Stimulated activated CD8-positive, alpha-beta memory T cell treated with anti-CD3 and anti-CD28 coated beads, Interleukin-15, amount 100 ng/mL, for 4 hours (primary cell): ENCODE data around the gene C1orf116.

ENCODE experiments used
- DNase-seq, 2 donors: peaks; one replicate each; pipeline ENCODE4 v3.0.0-alpha.2; 2020; ENCODE audit warnings: low read depth in 2 of 2

The C1orf116 gene

DNA sequence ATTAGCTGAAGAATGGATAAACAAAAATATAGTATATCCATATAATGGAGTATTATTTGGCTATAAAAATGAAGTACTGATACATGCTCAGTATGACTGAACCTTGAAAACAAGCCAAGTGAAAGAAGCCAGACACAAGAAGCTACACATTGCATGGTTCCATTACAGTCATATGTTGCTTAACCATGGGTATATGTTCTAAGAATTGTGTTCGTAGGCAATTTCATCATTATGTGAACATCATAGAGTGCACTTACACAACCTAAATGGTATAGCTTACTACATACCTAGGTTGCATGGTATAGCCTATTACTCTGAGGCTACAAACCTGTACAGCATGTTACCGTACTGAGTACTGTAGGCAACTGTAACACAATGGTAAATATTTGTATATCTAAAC is 33.7 kb downstream of the C1orf116 start:
- DNase-seq, result no peak

DNA sequence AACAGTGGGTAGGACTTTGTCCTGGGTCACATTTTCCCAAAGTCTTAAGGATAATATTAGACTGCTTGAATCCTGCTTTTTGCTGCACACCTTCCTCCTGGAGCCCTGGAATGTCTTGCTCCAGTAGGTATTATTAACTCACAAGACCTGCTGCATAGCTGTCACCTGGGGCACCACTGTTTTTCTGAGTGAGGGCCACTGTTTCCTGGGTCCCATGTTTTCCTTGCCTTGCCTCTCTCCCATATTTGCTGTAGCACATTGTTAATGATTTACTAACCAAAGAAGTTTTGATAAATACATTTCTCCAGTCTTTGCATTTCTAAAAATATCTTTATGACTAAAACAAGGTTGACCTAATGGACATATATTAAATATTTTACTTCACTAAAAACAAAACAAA is 39.8 kb downstream of the C1orf116 start:
- no peak for DNase-seq

DNA sequence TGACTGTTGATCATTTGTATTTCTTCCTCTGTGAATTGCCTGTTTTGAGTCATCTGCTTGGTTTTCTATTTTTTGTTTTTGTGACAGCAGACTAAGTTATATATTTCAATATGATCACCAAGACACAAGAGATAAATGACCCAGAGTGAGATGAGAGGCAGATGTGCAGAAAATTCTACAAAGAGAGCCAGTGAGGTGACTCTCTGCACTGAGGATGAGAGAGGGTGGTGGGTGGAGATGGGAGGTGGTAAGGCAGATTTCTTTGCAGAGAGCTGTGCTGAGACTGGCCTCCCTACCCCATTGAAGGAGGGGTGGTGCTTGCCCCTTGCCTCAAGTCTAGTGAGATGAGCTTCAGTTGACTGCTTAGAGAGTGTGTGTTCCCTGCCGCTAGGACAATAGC is 44.7 kb downstream of the C1orf116 start:
- DNase-seq, result no peak

DNA sequence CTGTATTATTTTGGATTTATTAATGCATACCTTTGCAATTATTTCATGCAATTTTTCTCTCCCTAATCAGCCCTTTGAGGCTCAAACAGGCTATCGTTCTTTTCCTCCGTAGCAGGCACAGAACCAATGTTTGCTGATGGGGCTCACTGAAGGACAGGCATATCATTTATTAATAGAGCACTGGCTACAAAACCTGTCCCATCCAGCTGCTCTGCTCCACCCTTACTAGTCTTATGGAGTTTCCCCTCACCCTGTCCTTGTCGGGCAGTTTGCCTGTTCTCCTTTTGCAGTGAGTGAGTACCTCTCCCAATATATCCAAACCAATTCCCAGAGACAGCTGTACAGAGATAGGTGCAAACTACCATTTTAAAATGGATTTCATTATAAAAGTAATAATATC is 45.7 kb downstream of the C1orf116 start:
- no peak for DNase-seq

DNA sequence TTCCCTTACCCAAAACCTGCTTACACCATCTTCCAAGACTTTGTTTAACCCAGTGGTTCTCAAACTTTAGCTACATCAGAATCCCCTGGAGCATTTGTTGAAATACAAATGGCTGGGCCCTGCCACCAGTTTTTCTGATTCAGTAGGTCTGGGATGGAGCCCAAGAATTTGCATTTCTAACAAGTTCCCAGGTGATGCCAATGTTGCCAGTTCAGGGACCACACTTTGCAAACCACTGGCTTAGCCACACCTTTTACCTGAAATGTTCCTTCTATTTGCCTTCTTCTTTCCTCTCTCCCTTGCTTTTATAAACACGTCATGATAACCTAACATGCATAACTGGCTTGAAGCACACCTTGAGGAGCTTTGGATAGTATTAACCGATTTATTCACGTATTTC is 46.2 kb downstream of the C1orf116 start:
- no peak for DNase-seq

DNA sequence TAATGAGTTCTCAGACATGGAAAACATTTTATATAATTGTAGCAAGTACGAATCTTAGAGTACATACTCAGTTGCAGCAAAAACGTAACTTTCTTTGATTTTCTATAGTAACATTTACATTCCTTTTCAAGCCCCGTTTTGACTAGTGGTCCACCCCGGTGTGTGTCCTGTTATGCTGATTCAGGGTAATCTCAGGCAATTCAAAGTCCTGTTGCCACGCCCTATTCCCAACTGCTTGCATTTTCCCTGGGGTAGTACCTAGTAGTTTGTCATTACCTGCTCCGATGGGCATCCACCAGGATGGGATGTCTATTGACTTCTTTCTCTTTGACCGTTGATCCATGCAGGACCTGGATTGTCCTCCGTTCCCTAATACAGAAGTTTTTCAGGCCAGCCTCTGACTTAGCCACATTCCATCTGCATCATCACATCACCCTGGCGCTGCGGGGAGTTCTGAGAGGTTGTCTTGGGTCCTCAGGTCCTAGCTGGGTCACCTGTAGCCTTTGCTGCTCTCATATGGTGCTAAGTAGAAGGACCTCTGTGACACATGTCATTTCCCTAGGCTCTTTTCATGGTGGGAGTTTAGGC is 47.3 kb downstream of the C1orf116 start:
- DNase-seq, result no peak

DNA sequence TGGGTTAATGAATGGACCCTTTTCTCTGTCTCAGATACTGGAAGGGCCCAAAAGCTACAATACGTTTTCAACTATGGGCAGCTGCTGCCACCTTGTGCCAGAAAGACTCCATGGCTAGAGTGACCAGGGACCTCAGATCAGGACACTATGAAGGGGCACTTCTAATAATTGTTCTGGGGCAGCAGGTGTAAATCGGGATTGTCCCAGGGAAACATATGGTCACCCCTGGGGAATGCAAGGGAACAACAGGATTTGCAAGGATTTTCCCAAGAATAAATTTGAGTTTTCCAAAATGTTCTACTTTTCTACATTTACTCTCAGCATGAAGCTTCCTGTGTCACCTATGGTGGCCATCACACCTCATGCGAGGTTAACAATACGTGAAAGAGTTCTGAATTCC is 50.3 kb downstream of the C1orf116 start:
- peak in 1 of 2 donors; percentile 18 for DNase-seq

DNA sequence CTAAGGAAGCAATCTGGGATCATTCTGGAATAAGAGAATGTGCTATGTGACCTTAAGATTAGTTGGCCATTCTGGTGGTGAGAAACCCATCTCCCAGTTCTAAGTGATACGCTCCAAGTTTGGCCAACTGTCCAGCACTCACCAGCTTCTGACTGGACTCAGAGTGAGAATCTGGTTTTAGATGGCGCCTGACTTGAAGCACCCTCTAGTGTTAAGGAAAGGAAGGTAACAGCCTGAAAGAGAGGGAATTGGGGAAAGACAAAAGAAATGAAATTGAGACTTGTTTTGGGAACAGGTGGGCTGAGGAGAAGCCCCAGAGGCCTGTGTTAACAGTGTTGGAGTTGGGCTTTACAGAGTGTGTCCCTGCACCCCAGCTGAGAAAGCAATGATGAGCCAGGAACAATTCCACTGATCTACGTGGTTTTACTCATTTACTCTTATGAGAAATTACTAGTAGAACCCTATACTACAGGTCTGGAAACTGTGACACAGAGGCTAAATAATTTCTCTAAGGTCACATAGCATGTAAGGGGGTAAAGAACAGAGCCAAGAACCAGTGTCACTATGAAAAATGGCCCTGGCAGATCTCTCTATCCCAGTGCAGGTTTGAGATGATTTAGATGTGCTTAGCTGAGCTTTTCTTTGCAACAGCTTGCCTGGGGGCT is 53.0 kb downstream of the C1orf116 start:
- no peak for DNase-seq

DNA sequence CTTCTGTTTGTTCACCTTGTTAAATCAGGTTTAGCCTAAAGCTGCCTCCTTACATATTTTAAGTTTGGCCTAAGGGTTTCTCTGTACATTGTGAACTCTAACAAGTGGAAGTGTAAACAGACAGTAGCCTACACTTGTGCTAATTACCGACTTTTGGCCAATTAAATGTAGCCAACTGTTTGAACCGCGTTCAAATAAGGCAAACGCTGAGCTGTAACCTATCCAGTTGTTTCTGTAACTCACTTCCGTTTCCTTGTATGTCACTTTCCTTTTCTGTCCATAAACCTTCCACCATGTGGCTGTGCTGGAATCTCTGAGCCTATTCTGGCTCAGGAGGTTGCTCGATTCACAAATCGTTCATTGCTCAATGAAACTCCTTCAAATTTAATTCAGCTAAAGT is 54.3 kb downstream of the C1orf116 start:
- no peak for DNase-seq

DNA sequence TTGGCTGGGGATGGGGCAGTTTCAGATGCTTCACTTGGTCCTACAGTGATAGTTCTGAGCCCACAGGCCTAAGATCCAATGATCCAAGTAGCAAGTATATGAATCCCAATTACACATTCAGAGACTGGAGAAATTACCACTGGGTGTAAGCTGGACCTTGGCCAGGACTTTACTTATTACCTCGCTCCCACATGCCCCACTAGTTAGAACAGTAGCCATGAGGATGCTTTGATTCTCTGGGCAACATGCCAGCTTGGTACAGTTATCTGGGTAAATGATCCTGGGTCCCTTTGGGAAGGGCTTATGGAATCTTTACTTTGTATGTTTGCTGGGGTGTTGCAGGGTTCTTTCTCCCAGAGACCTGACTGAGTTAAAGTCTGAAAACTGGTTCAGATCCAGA is 57.2 kb downstream of the C1orf116 start:
- no peak for DNase-seq

DNA sequence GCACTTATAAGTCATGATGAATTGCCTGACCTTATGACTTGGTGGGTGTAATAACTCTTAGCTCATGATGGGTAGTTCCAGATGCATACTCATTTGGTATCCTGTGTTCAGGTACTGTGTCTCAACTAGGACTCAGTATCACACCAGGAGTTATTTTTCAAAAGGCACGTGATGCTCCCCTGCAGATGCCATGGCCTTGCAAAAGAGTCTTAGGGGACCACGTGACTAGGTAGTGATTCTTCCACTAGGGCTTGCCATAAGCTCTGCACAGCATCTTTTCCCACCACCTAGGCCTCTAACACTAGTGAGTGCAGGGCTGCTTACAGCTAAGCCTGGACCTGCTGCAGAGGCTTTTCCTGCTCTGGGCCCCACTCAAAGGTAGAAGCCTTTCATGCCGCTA is 58.4 kb downstream of the C1orf116 start:
- no peak for DNase-seq

DNA sequence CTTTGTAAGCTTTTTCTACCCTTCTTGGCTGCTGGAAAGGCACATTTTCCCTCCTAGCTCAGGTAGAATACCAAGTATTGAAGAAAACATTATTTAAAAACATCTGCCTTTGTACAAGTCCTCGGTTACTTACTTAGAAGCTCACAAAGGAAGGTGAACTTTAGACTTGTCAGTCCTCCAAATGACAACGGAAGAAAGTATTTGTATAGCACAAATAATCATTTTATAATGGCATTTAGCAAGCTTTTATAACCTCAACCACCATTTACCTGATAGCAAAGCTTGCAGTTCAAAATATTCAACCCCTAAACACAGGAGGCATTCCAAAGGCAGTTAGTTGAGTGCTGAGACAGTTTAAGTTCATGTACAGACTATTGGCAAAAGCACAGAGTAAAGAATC is 59.8 kb downstream of the C1orf116 start:
- no peak for DNase-seq

DNA sequence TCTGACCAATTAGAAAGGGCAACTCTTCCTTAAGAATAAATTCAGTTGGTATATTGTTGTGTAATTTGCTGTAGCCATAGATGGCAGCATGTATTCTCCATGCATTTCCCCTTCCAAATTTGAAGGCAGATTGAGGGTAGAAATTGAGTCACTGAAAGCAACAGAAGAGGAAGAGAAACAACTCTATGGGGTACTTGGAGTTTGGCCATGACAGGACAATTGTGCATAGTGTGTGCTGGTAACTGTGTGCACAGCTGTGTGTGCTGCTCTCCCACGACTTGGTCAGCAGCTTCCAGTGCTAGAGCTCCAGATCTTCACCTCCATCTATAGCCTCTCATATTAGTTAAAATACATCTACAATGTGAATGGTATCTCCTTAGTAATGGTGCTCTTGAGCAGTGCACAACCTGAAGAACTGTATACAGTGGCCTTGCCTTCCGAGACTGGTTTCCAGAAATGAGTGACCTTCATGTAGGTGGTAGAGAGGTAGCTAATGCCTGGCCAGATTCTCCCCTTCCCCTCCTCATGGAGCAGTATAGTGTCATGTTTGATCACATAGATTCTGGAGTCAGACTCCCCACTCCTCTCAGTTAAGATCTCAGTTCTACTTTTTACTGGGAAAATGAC is 61.4 kb downstream of the C1orf116 start:
- DNase-seq, result no peak

DNA sequence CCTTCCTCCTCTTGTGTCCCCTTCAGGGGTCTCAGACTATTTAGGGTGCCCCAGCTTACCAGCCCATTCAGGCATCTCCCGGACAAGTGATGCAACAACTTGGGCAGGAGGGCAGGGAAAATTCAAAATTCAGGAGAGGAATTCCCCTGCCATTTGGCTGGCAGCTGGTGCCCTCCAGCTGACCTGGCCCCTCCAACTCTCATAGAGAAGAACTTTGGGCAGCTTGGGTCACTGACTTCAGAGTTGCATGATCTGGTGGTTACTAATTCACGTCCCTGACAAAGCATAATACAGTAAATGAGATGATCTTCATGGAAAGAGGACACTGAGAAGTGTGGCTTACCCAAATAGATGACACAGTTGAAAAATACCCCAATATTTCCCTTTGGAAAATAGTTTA is 62.1 kb downstream of the C1orf116 start, which contains the start of gene FCAMR:
Gene FCAMR, minus strand, starts transcription at position 15 of the 400 bp plus-strand sequence. CDS start 335 bp downstream, outside the sequence.
- DNase-seq, result no peak

DNA sequence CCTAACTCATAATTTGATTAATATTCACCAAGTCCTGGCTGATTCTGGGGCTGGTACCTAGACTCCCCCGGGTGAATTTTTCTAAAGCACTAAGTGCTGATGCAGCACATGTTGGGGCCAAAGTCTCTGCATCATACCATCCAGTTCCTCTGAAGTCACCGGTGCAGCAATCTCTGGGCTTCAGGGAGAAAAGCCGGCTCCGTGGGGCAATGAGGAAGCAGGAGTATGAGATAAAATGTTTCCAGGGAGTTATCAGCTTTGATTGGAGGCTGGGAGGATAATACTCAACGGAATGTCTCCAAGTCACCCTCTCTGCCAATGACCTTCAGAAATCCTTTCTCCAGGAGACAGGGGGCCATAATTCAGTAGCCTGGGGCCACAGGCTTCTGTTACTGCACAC is 63.5 kb downstream of the C1orf116 start:
- no peak for DNase-seq
